ENCODE results near the gene KCNA3. TPM values are rescaled to one million over a fixed set of nuclear protein-coding genes. Genes with fewer than 3 reads are reported as not detected.

KCNA3 gene
- total and polyA plus RNA-seq, 2 of the 4 experiments (the other 2 are of a cell fraction): under 0.01 to 0.09 TPM

- WGBS, 2 experiments (ENCODE audit: extremely low coverage in 2 of 2, insufficient read length in 1 of 2): no CpG with 5 or more reads among the region's 4 CpGs
- in situ Hi-C loops (cut with MboI; ENCODE audit: low sequenced_read_pairs) (no loop called here), intact Hi-C loops (cut with micrococcal nuclease) (no loop called here), dilution Hi-C loops (cut with HindIII; ENCODE audit: low sequenced_read_pairs, unreplicated experiment) (no loop called here)
- Histone ChIP-seq H3K9me3 (ENCODE audit: control insufficient read depth, insufficient read depth, low read length) (no peaks in the 10 kb centered on the region), H2AFZ (replicated peaks; ENCODE audit: low read length, poor library complexity) (no peak overlapping the region), H2BK20ac (ENCODE audit: low read depth, low read length) (peak overlapping the region; percentile 27; the same call in 1 of the 2 replicates), H4K8ac (ENCODE audit: low read depth in 2 of 2, low read length in 2 of 2) (0 out of 4 replicates have a peak overlapping the region, but pooled peaks of 1 of the 2 experiments have one; percentile 26), H4K5ac (ENCODE audit: low read depth, low read length) (peak overlapping the region; percentile 41; the same call in 1 of the 2 replicates), H3K9ac (ENCODE audit: low read depth, low read length) (no peak overlapping the region), H3K4me1 (ENCODE audit: control insufficient read depth, insufficient read depth, low read length) (peaks cover 4% of the 10 kb centered on the region), H2AK5ac (ENCODE audit: low read depth, low read length) (no peak overlapping the region), H3K27me3 (ENCODE audit: control insufficient read depth, insufficient read depth, low read length) (no peaks in the 10 kb centered on the region), H3K4ac (ENCODE audit: low read depth, low read length) (0 out of 2 replicates have a peak overlapping the region, but pooled peaks have one; percentile 30), H3K36me3 (ENCODE audit: control insufficient read depth, insufficient read depth, low read length) (no peaks in the 10 kb centered on the region), H2BK5ac (ENCODE audit: low read depth, low read length, poor library complexity, severe bottlenecking) (peak overlapping the region; percentile 10), H3K18ac (ENCODE audit: low read depth, low read length) (peak overlapping the region; percentile 85), H3K56ac (ENCODE audit: extremely low read depth, insufficient read depth, low read length) (no peak overlapping the region), H3K9me1 (ENCODE audit: insufficient read depth, low read length) (no peaks in the 10 kb centered on the region), H2BK15ac (ENCODE audit: low read depth, low read length) (no peak overlapping the region), H2BK120ac (ENCODE audit: low read depth, low read length) (no peak overlapping the region), H3K4me3 (ENCODE audit: insufficient read depth, low read depth, low read length) (no peak overlapping the region), H3K14ac (replicated peaks; ENCODE audit: low read depth, low read length) (no peak overlapping the region), H3K79me1 (ENCODE audit: low read depth in 1 of 2, low read length in 2 of 2) (no peaks in the 10 kb centered on the region), H4K20me1 (ENCODE audit: insufficient read depth, low read length) (no peaks in the 10 kb centered on the region), H4K91ac (ENCODE audit: insufficient read depth, low read depth, low read length) (no peak overlapping the region; the same call in 1 of the 2 replicates), H3K4me2 (ENCODE audit: low read depth, low read length) (peak overlapping the region; percentile 54), H3K27ac (ENCODE audit: insufficient read depth, low read length) (peak overlapping the region; percentile 27; the same call in 1 of the 2 replicates), H2AK9ac (replicated peaks; ENCODE audit: low read depth, low read length, poor library complexity) (no peak overlapping the region), H3K23ac (ENCODE audit: low read depth, low read length) (no peak overlapping the region)
- TF ChIP-seq NFE2L2 (IDR thresholded peaks at IDR 0.05; ENCODE audit: low read depth, low read length) (no peak), CEBPB (IDR thresholded peaks at IDR 0.05; ENCODE audit: low read depth, low read length) (no peak), MXI1 (IDR thresholded peaks at IDR 0.05; ENCODE audit: borderline replicate concordance, low read depth, low read length) (no peak), USF2 (IDR thresholded peaks at IDR 0.05; ENCODE audit: low read depth, low read length) (peak; percentile 33; the same call in 1 of the 2 replicates), CTCF (conservative IDR thresholded peaks at IDR 0.05; ENCODE audit: low read depth, low read length) (no peak), RAD21 (IDR thresholded peaks at IDR 0.05; ENCODE audit: low read length) (no peak), CHD1 (IDR thresholded peaks at IDR 0.05; ENCODE audit: low read depth, low read length) (no peak)
- no TSS peak for BruUV-seq (replicated peaks)
- peak; percentile 73 for DNase-seq
- ChIA-PET POLR2A (ENCODE audit: unreplicated experiment) (no interaction called here), CTCF (interaction anchor here (0.8 kb wide), 1 partner anchor 27 kb away, joined by 3 read pairs; no protein-coding TSS in a partner anchor)
- peak; percentile 76 for ATAC-seq (ENCODE audit: low read depth)
These were observed 28.7 kb downstream of the KCNA3 start for GRCh38 chr1:110645821-110646735.
